ENCODE measurements around the gene TOMM7. TPM values are rescaled to one million over a fixed set of nuclear protein-coding genes. Genes with fewer than 3 reads are reported as not detected.

The TOMM7 gene
- total RNA-seq, 1 donor from 2014 or later = 292 TPM

DNA sequence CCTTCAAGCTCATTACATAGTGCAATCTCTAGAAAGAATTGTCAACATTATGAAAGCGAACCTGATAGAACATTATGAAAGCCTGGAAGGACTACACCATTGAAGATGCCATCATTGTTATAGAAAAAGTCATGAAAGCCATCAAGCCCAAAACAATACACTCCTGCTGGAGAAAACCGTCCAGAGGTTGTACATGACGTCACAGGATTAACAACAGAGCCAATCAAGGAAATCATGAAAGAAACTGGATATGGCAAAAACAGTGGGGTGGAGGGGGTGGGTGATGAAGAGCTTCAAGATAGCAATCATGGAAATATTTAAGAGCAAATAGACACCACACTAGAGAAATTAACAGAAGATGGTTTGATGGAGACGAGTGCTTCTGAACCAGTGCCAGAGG is 45.7 kb downstream of the TOMM7 start:
- Mint-ChIP-seq H3K4me1 (ENCODE audit: unreplicated experiment) (peaks cover 3% of the 10 kb centered on the region), H3K36me3 (ENCODE audit: unreplicated experiment) (no peaks in the 10 kb centered on the region), H3K27ac (ENCODE audit: unreplicated experiment) (no peak overlapping the region), H3K27me3 (ENCODE audit: unreplicated experiment) (no peaks in the 10 kb centered on the region), H3K4me3 (ENCODE audit: unreplicated experiment) (no peak overlapping the region), H3K9me3 (ENCODE audit: unreplicated experiment) (no peaks in the 10 kb centered on the region)
- DNase-seq (ENCODE audit: extremely low spot score, unreplicated experiment) = no peak
- TF ChIP-seq, protein P1, sequence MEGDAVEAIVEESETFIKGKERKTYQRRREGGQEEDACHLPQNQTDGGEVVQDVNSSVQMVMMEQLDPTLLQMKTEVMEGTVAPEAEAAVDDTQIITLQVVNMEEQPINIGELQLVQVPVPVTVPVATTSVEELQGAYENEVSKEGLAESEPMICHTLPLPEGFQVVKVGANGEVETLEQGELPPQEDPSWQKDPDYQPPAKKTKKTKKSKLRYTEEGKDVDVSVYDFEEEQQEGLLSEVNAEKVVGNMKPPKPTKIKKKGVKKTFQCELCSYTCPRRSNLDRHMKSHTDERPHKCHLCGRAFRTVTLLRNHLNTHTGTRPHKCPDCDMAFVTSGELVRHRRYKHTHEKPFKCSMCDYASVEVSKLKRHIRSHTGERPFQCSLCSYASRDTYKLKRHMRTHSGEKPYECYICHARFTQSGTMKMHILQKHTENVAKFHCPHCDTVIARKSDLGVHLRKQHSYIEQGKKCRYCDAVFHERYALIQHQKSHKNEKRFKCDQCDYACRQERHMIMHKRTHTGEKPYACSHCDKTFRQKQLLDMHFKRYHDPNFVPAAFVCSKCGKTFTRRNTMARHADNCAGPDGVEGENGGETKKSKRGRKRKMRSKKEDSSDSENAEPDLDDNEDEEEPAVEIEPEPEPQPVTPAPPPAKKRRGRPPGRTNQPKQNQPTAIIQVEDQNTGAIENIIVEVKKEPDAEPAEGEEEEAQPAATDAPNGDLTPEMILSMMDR (IDR thresholded peaks at IDR 0.05) = no peak

DNA sequence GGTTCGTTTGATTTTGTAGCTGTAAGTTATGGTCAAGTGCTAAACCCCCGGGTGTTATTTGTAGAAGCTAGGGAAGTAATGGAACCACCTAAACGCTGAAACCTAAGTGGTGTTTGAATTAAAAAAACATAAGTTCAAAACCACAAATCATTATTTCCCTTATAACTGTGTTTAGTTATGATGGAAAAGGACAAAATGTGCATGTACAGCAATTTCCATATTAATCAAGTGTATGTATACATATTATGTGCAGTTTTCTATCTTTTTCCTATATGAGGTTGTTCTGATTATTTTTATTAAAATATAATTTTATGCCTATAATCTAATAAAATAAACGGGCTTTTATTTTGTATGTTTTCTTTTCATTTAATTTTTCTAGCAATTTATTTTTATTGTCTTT is 49.8 kb downstream of the TOMM7 start:
- Mint-ChIP-seq H3K9me3 (ENCODE audit: unreplicated experiment) (no peaks in the 10 kb centered on the region), H3K4me1 (ENCODE audit: unreplicated experiment) (peaks cover 6% of the 10 kb centered on the region), H3K27me3 (ENCODE audit: unreplicated experiment) (no peaks in the 10 kb centered on the region), H3K4me3 (ENCODE audit: unreplicated experiment) (no peak overlapping the region), H3K27ac (ENCODE audit: unreplicated experiment) (no peak overlapping the region), H3K36me3 (ENCODE audit: unreplicated experiment) (no peaks in the 10 kb centered on the region)
- TF ChIP-seq, protein P1 (IDR thresholded peaks at IDR 0.05) = no peak
- no peak for DNase-seq (ENCODE audit: extremely low spot score, unreplicated experiment)

DNA sequence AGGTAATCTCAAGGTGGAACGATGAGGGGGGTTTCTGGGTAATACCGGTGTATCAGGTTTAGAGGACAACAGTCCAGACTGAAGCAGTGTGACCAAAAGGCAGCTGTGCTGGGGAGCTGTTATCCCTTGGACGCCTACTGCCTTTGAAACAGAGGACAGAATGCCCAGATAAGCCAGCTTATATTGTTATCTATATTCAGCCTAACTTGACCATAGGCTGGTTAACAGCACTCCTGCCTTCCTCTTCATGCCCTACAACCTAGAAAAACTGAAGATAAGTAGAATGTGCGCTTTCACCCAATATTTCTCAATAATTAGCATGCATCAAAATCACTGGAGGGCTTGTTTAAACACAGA is 50.8 kb downstream of the TOMM7 start:
- TF ChIP-seq, protein P1 (IDR thresholded peaks at IDR 0.05) = no peak
- no peak for DNase-seq (ENCODE audit: extremely low spot score, unreplicated experiment)
- H3K27ac Mint-ChIP-seq (ENCODE audit: unreplicated experiment) = no peak overlapping the region

DNA sequence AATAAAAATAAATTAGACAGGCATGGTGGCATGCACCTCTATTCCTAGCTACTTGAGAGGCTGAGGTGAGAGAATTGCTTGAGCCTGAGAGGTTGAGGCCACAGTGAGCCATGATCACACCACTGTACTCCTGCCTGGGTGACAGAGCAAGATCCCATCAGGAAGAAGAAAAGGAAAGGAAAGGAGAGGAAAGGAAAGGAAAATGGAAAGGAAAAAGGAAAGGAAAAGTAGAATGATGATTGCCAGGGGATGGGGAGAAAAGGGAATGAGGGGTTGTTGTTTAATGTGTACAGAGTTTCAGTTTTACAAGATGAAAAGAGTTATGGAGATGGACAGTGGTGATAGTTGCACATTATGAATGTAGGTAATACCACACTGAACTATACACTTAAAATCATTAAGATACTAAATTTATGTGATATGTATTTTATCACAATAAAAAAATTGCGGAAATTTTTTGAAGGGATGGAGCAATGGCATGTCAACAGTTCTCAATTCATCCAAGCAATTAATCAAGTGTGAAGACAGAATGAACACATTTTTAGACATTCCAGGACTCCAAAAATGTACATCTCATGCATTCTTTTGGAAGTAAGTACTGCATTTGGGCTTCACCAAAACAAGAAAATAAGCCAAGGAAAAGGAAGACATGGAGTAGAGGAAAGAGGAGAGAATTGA is 51.3 kb downstream of the TOMM7 start:
- Mint-ChIP-seq H3K36me3 (ENCODE audit: unreplicated experiment) (no peaks in the 10 kb centered on the region), H3K4me1 (ENCODE audit: unreplicated experiment) (peaks cover 6% of the 10 kb centered on the region), H3K27ac (ENCODE audit: unreplicated experiment) (no peak overlapping the region), H3K9me3 (ENCODE audit: unreplicated experiment) (no peaks in the 10 kb centered on the region), H3K27me3 (ENCODE audit: unreplicated experiment) (peaks cover under 1% of the 10 kb centered on the region), H3K4me3 (ENCODE audit: unreplicated experiment) (no peak overlapping the region)
- TF ChIP-seq, protein P1 (IDR thresholded peaks at IDR 0.05) = no peak
- no peak for DNase-seq (ENCODE audit: extremely low spot score, unreplicated experiment)

More for the DNA sequence above, 50.8 kb downstream of the TOMM7 start:
- Mint-ChIP-seq H3K4me1 (ENCODE audit: unreplicated experiment) (peaks cover 6% of the 10 kb centered on the region), H3K9me3 (ENCODE audit: unreplicated experiment) (no peaks in the 10 kb centered on the region), H3K4me3 (ENCODE audit: unreplicated experiment) (no peak overlapping the region), H3K27me3 (ENCODE audit: unreplicated experiment) (no peaks in the 10 kb centered on the region), H3K36me3 (ENCODE audit: unreplicated experiment) (no peaks in the 10 kb centered on the region)

GRCh38 chr7:22765609-22766008 is 57.0 kb downstream of the TOMM7 start:
- Mint-ChIP-seq H3K36me3 (ENCODE audit: unreplicated experiment) (no peaks in the 10 kb centered on the region), H3K4me3 (ENCODE audit: unreplicated experiment) (no peak overlapping the region), H3K4me1 (ENCODE audit: unreplicated experiment) (peaks cover 6% of the 10 kb centered on the region), H3K9me3 (ENCODE audit: unreplicated experiment) (peaks cover 11% of the 10 kb centered on the region), H3K27ac (ENCODE audit: unreplicated experiment) (no peak overlapping the region), H3K27me3 (ENCODE audit: unreplicated experiment) (peaks cover 3% of the 10 kb centered on the region)
- no peak for DNase-seq (ENCODE audit: extremely low spot score, unreplicated experiment)
- TF ChIP-seq, protein P1 (IDR thresholded peaks at IDR 0.05) = no peak

Other genes starting within 250 kb of the TOMM7 start
- gene IL6, start 95.6 kb downstream of the TOMM7 start, total RNA-seq = not detected in 2 replicates
- 52.3 and 56.9 TPM in 2 replicates for gene HYCC1, start 191.3 kb upstream of the TOMM7 start, total RNA-seq

Data from osteocyte (in vitro differentiated cells).